HL-60/S4 (cell line): Measurements from ENCODE around the gene C12orf54.
"Not testable (repeated sequence)": the region's sequence is repeated elsewhere in the genome, so short reads cannot be mapped to it uniquely, and the experiment has no call there.

Experiments used
- in situ Hi-C: fragments of 300-500 bp; cut with MboI; formaldehyde crosslinking; loops from 2 replicates; pipeline ENCODE4 v1.14.3; 2022; ENCODE audit warnings: low sequenced_read_pairs

Gene C12orf54

DNA sequence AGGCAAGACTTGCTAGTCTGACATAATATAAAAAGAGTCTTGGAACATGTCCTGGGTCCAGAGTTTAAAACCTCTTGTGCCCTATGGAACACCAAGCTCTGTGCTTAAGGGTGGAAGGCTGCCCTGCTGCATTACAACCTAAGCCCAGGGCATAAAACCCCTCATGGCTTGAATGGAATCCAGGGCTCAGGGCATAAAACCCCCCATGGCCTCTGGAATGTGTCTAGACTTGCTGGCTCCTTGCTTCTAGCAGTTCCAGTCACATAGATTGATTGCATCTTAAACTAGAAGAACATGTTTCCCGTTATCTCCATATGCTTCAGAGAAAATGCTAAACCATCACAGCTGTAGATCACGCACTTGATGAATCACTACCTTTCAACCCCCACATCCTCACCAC lies 24.5 kb downstream of the C12orf54 start:
- in situ Hi-C loops, result not testable (repeated sequence)

DNA sequence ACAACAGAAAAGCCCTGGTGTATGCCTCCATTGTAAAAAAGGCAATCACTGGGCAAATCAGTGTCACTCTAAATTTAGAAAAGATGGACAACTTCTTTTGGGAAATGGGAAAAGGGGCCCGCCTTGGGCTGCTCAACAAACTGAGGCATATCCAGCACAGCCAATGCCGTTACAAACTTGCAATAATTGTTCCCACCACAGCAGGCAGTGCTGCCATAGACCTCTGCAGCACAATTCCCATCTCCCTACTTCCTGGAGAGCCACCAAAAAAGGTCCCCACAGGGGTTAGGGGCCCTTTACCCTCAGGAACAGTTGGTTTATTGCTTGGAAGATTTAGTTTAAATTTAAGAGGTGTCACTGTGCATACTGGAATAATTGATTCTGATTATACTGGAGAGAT lies 26.7 kb downstream of the C12orf54 start:
- in situ Hi-C loops, result no loop called here

DNA sequence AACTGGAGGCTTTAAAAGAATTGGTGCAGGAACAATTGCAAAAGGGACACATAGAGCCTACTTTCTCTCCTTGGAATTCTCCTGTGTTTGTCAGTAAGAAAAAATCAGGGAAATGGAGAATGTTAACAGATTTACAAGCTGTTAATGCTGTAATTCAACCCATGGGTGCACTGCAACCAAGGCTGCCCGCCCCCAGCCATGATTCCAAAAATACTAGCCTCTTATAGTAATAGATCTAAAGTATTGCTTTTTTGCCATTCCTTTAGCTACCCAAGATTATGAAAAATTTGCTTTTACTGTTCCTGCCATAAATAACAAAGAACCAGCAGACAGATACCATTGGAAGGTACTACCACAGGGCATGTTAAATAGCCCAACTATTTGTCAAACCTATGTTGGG lies 27.8 kb downstream of the C12orf54 start:
- in situ Hi-C loops, result no loop called here

DNA sequence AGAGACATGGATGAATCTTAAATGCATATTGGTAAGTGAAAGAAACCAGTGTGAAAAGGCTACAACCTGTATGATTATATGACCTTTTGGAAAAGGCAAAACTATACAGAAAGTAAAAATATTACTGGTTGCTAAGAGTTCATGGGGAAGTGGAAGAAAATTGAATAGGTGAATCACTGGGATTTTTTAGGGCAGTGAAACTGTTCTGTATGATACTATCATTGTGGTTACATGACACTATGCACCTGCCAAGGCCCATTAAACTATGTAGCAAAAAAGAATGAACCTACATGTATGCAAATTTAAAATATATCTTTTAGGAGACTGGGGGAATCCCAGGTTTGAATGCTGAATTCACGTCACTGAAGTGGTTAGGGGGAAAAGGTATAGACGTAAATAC lies 30.6 kb downstream of the C12orf54 start:
- in situ Hi-C loops, result no loop called here

DNA sequence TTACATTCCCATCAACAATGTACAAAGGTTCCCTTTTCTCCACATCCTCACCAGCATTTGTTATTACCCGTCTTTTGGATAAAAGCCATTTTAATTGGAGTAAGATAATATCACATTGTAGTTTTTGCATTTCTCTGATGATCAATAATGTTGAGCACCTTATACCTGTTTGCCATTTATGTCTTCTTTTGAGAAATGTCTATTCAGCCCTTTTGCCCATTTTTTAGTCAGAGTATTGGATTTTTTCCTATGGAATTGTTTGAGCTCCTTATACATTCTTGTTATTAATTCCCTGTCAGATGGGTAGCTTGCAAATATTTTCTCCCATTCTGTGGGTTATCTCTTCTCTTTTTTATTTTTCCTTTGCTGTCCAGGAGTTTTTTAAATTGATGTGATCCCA lies 32.4 kb downstream of the C12orf54 start:
- in situ Hi-C loops, result no loop called here

DNA sequence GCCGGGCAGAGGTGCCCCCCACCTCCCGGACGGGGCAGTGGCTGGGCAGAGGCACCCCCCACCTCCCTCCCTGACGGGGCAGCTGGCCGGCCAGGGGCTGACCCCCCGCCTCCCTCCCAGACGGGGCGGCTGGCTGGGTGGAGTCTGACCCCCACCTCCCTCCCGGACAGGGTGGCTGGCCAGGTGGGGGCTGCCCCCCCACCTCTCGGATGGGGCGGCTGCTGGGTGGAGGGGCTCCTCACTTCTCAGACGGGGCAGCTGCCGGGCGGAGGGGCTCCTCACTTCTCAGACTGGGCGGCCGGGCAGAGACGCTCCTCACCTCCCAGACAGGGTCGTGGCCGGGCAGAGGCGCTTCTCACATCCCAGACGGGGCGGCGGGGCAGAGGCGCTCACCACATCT lies 38.1 kb downstream of the C12orf54 start:
- in situ Hi-C loops, result not testable (repeated sequence)

DNA sequence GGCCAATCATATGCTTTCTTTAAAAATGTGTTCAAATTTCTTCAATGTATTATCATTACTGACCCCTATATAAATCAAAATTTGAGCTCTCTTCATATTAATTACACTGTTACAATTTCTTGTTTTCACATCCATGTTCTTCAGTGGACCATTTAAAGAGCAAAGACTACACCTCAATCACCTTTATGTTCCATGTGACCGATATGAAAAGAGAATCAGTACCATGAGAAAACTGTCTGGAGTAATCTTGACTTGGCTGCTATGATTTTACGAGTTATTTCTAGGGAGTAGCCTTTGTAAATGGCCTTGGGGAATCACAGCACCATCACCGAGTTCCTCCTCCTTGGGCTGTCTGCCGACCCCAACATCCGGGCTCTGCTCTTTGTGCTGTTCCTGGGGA lies 43.0 kb downstream of the C12orf54 start, which contains the start of gene OR8S1:
Gene OR8S1 (plus strand): TSS at position 301 of the 400 bp plus-strand sequence. CDS start 0 bp downstream, at position 301.
- in situ Hi-C loops, result no loop called here

DNA sequence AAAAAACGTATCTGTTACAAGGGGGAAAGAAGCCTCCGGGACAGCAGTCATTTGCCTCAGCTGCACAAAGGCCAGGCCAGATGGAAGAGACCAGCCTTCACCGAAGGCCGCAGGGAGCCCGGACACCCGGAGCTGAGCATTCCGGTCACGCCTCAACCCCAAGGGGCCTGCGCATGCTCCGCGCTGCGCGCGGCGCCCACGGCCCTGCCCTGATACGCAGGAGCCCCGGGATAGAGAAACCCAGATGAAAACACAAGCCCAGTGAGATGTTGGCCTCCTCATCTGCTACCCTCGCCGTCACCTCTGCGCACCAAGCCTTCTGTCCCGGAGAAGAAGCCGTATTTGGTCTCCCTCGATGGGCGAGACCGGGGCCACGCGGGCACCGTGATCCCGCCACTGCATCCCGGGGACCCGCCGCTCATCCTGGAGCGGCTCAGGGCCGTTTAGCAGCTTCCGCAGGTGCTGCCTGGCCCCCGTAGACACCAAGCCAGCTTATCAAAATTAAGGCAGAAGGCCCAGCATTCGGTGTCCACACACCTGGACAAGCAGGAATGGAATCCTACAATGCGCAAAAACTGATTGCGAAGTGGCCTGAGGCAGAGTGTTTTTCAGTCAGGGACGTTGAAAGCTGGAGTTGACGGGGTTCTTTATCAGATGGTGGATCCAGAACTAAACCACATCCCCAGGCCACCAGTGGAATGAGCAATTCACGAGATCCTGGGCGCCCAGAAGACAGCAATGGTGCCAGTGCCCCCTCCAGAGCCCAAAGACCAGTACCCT lies 45.8 kb downstream of the C12orf54 start:
- in situ Hi-C loops, result no loop called here

DNA sequence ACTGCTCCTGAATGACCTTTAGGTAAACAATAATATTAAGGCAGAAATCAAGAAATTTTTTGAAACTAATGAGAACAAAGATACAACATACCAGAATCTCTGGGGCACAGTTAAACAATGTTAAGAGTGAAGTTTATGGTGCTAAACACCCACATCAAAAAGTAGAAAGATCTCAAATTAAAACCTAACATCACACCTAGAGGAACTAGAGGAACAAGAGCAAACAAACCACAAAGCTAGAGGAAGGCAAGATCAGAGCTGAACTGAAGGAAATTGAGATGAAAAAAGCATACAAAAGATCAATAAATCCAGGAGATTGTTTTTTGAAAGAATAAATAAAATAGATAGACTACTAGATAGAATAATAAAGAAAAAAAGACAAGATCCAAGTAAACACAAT lies 50.3 kb downstream of the C12orf54 start:
- in situ Hi-C loops, result no loop called here

DNA sequence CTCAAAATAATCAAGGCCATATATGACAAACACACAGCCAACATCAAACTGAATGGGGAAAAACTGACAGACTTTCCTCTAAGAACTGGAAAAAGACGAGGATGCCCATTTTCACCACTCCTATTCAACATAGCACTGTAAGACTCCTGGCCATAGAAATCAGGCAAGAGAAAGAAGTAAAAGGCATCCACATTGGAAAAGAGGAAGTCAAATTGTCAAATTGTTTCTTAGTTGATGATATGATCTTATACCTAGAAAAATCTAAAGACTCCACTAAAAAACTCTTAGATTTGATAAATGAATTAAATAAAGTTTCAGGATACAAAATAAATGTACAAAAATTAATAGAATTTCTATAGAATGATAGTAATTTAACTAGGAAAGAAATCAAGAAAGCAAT lies 54.3 kb downstream of the C12orf54 start:
- in situ Hi-C loops, result no loop called here

DNA sequence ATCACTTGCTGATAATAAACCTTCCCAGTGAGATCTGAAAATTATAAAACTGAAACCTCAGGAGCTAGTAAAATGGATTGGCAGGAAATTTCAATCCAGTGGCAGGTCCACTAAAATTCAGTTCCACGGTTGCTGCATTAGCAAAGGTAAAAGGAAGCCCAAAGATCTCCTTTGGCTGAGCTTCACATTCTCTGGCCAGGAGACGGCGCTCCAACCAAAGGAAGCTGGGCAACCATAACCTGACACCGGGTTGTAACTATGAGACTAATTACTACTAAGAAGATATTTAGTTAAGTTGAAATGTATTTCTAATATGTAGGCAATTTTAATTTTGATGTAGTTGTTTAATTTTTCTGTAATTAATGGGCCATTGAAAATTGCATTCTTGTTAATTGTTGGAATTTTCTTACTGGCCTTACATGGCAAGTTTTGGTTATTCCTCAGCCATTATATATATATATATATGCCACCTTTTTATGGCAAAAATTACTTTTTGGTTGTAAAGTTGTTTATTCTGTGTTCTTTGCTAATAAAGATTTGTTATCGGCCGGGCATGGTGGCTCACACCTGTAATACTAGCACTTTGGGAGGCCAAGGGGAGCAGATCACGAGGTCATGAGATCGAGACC lies 60.1 kb downstream of the C12orf54 start:
- in situ Hi-C loops, result no loop called here

DNA sequence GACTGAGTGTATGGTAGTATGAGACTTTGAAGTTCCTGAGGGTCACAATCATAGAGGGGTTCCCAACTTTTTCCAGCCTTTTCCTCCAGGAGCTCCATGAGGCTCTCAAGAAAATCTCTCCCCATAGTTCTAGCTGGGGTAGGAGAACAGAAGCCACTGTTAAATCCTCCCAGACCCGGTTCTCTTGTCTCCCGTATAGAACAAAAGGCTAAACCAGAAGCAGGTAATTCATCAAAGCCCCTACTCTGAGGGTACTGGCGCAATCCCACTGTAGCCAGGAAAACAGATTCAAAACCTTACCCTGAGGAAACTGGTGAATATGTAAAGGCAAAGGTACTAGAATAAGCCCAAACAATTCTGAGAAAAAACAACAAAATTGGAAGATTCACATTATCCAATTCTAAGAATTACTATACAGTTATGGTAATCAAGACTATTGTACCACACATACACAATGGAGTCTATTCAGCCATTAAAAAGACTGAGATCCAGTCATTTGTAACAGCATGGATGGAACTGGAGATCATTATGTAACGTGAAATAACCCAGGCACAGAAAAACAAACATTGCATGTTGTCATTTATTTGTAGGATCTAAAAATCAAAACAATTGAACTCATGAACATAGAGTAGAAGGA lies 63.7 kb downstream of the C12orf54 start:
- in situ Hi-C loops, result no loop called here
